Prostate gland (tissue), 2 donors: ENCODE data around the gene PPFIA1.

Experiments
- POLR2A ChIP-seq: fragments of 450-650 bp; IDR thresholded peaks from one replicate; pipeline ENCODE4 v1.6.1; 2016; ENCODE audit warnings: antibody characterized with exemption, mild to moderate bottlenecking
- POLR2AphosphoS5 ChIP-seq: sonication (generic); formaldehyde crosslinking; IDR thresholded peaks from one replicate; pipeline ENCODE4 v1.6.1; 2017; ENCODE audit warnings: antibody characterized with exemption
- TF ChIP-seq, protein P1 (sequence below), 4 experiments: fragments of 200-600 bp in 2 of 4; fragments of 450-650 bp in 2 of 4; sonication (generic) in 2 of 4; IDR thresholded peaks; 1 replicate in 3 of 4; 2 replicates in 1 of 4; pipeline ENCODE4 v1.5.1; 2016 to 2019; ENCODE audit warnings: antibody characterized with exemption in 4 of 4, mild to moderate bottlenecking in 2 of 4, moderate library complexity in 2 of 4

DNA sequence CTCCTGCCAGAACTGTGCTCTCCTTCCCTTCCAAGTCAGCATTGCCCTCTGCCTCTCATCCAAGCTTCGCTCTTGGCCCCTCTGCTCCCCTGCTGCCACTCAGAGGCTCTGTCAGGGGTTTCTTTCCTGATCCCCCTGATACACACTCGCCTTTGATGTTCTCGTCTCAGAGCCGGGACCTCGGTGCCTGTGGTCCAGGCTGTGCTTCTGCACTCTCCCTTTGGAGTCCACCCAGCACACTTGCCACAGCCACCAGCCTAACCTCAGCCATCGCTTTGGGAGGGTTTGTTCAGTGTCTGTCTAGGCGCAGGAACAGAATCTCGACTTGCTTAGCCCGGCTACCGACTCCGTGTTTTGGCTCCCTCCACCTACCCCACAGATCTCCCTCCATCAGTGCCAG, 29.1 kb downstream of the PPFIA1 start:
- TF ChIP-seq, protein P1, sequence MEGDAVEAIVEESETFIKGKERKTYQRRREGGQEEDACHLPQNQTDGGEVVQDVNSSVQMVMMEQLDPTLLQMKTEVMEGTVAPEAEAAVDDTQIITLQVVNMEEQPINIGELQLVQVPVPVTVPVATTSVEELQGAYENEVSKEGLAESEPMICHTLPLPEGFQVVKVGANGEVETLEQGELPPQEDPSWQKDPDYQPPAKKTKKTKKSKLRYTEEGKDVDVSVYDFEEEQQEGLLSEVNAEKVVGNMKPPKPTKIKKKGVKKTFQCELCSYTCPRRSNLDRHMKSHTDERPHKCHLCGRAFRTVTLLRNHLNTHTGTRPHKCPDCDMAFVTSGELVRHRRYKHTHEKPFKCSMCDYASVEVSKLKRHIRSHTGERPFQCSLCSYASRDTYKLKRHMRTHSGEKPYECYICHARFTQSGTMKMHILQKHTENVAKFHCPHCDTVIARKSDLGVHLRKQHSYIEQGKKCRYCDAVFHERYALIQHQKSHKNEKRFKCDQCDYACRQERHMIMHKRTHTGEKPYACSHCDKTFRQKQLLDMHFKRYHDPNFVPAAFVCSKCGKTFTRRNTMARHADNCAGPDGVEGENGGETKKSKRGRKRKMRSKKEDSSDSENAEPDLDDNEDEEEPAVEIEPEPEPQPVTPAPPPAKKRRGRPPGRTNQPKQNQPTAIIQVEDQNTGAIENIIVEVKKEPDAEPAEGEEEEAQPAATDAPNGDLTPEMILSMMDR (IDR thresholded peaks at IDR 0.05) = no peak
- TF ChIP-seq POLR2A (no peak), POLR2AphosphoS5 (no peak)
